BJ (cell line): ENCODE results near the gene RPP38. TPM values are rescaled to one million over a fixed set of nuclear protein-coding genes. Genes with fewer than 3 reads are reported as not detected.

ENCODE experiments used
- CTCF ChIA-PET: fragments of 350-600 bp; formaldehyde crosslinking; extraction: SDS; loops from one replicate; lab custom pipeline; 2021; ENCODE audit warnings: antibody characterized with exemption, inconsistent platforms; lab: Yijun Ruan, JAX
- POLR2A ChIA-PET: fragments of 300-600 bp; sonication (Branson Sonifier 250); formaldehyde crosslinking; extraction: SDS; loops from one replicate; lab custom pipeline; 2021; ENCODE audit warnings: antibody characterized with exemption; lab: Charles Lee
- DNase-seq: peaks from one replicate; pipeline ENCODE4 v3.0.0-alpha.2; 2011; ENCODE audit warnings: low read depth
- H3K27me3 ChIP-seq: 2 replicates; pipeline ENCODE4 v1.6.0; 2011; ENCODE audit warnings: low read length; ENCODE audit not compliant: control insufficient read depth, insufficient read depth
- H3K36me3 ChIP-seq: 2 replicates; pipeline ENCODE4 v1.5.1; 2011; ENCODE audit warnings: low read length; ENCODE audit not compliant: control insufficient read depth, insufficient read depth
- H3K4me3 ChIP-seq: 2 replicates; pipeline ENCODE4 v1.5.1; 2011; ENCODE audit warnings: low read depth, mild to moderate bottlenecking, control low read depth, low read length
- polyA plus RNA-seq: library from polyadenylated mRNA; depleted of rRNA; stranded (reverse); fragments of >200 nt; gene quantifications from 2 replicates; pipeline ENCODE4 v1.2.3, GENCODE V29; 2011
- TF ChIP-seq, protein P1 (sequence below): IDR thresholded peaks from 2 replicates; pipeline ENCODE4 v1.5.1; 2011; ENCODE audit warnings: low read depth, mild to moderate bottlenecking, control low read depth, inconsistent platforms, low read length, moderate library complexity; ENCODE audit not compliant: insufficient read depth

Gene RPP38
- polyA plus RNA-seq, 1 experiment: 15.9 TPM

GRCh38 chr10:15120523-15120922 lies 23.4 kb downstream of the RPP38 start:
- Histone ChIP-seq H3K27me3 (no peaks in the 10 kb centered on the region), H3K4me3 (no peak overlapping the region), H3K36me3 (peaks cover 8% of the 10 kb centered on the region)
- DNase-seq: no peak
- ChIA-PET CTCF (no interaction called here), POLR2A (no interaction called here)
- TF ChIP-seq, protein P1, sequence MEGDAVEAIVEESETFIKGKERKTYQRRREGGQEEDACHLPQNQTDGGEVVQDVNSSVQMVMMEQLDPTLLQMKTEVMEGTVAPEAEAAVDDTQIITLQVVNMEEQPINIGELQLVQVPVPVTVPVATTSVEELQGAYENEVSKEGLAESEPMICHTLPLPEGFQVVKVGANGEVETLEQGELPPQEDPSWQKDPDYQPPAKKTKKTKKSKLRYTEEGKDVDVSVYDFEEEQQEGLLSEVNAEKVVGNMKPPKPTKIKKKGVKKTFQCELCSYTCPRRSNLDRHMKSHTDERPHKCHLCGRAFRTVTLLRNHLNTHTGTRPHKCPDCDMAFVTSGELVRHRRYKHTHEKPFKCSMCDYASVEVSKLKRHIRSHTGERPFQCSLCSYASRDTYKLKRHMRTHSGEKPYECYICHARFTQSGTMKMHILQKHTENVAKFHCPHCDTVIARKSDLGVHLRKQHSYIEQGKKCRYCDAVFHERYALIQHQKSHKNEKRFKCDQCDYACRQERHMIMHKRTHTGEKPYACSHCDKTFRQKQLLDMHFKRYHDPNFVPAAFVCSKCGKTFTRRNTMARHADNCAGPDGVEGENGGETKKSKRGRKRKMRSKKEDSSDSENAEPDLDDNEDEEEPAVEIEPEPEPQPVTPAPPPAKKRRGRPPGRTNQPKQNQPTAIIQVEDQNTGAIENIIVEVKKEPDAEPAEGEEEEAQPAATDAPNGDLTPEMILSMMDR: no peak

GRCh38 chr10:15121707-15122106 lies 24.6 kb downstream of the RPP38 start:
- TF ChIP-seq, protein P1: no peak
- Histone ChIP-seq H3K36me3 (peaks cover 14% of the 10 kb centered on the region), H3K27me3 (no peaks in the 10 kb centered on the region), H3K4me3 (no peak overlapping the region)
- POLR2A ChIA-PET: no interaction called here
- no peak for DNase-seq
- CTCF ChIA-PET: no interaction called here

GRCh38 chr10:15122477-15123030 lies 25.4 kb downstream of the RPP38 start:
- Histone ChIP-seq H3K36me3 (peaks cover 14% of the 10 kb centered on the region), H3K27me3 (no peaks in the 10 kb centered on the region), H3K4me3 (no peak overlapping the region)
- DNase-seq: no peak
- CTCF ChIA-PET: no interaction called here
- TF ChIP-seq, protein P1: no peak
- POLR2A ChIA-PET: no interaction called here

DNA sequence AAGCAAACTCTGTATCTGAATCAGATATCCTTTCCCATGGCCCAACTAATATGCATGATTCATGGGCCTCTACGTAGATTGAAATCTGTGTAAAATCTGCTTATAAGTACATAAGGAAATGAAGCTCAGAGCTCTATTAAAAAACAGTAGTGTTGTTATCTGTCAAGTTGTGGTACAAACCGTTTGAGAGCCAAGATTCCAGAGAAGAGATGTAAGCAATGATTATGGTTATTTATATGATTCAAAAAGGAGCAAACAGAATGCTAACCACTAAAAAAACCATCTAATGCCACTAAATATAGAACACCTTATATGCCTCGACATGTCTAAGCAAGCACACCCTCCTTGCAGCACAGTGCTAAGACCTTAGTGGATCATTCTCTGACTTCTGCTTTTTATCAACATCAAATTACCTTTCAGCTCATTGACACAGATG lies 26.6 kb downstream of the RPP38 start:
- Histone ChIP-seq H3K36me3 (peaks cover 12% of the 10 kb centered on the region), H3K27me3 (no peaks in the 10 kb centered on the region), H3K4me3 (no peak overlapping the region)
- peak; percentile 65 for DNase-seq
- ChIA-PET CTCF (interaction anchor here (0.6 to 1.3 kb wide), 2 partner anchors 18 to 152 kb away, joined by 3 to 4 read pairs; no protein-coding TSS in a partner anchor), POLR2A (no interaction called here)
- TF ChIP-seq, protein P1: no peak

GRCh38 chr10:15124190-15124589 lies 27.0 kb downstream of the RPP38 start:
- Histone ChIP-seq H3K4me3 (no peak overlapping the region), H3K27me3 (no peaks in the 10 kb centered on the region), H3K36me3 (peaks cover 9% of the 10 kb centered on the region)
- TF ChIP-seq, protein P1: no peak
- CTCF ChIA-PET: interaction anchor here (0.6 to 1.3 kb wide), 2 partner anchors 18 to 153 kb away, joined by 3 to 4 read pairs; no protein-coding TSS in a partner anchor
- POLR2A ChIA-PET: no interaction called here
- DNase-seq: no peak
